GM19035 (cell line): ENCODE measurements around the gene TIAM2.
"Not testable (repeated sequence)": the region's sequence is repeated elsewhere in the genome, so short reads cannot be mapped to it uniquely, and the experiment has no call there.

ENCODE experiments used
- ATAC-seq: cut with Tn5 transposase; IDR thresholded peaks from one replicate; pipeline ENCODE4 v1.9.1; 2021; ENCODE audit not compliant: unreplicated experiment

The TIAM2 gene

GRCh38 chr6:155090166-155090565 is 95.1 kb downstream of the TIAM2 start:
- no peak for ATAC-seq

GRCh38 chr6:155091756-155092155 is 96.6 kb downstream of the TIAM2 start:
- ATAC-seq = no peak

DNA sequence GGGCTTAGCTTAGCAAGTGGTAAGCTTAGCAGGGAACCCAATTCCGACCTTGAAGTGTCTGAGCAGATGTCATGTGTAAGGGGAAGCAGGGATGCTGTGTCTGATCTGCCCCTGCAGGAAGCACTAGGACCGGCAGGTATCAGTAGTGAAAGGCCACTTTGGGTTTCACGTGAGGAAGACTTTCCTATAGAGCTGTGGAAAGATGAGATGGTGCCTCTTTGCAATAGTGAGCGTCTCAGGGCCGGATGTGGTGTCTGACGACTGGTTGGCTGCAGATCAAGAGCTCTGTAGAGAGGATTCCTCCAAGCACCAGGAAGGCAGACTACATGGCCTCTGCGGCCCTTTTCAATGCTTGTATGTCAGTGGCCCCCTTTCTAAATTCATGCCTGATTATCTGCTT is 98.3 kb downstream of the TIAM2 start:
- ATAC-seq = no peak

DNA sequence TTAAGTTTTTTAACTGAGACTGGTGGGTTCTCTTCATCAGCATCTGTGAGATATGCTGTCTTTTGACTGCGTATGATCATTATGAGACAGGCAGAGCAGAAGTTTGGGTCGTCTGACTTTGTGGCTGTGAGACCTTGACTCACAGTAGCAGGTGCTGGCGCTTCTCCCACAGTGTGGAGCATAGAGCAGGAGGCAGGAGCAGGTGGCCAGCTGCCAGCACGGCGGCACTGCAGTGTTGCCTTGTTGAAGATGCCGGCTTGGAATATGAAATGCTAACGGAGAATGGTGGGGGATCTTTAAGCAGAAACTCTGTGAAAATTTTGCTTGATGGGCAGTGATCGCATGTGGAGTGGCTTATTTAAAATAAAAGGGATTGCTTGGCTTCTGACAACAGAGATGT is 105.0 kb downstream of the TIAM2 start:
- no peak for ATAC-seq

GRCh38 chr6:155100591-155100990 is 105.5 kb downstream of the TIAM2 start:
- no peak for ATAC-seq

DNA sequence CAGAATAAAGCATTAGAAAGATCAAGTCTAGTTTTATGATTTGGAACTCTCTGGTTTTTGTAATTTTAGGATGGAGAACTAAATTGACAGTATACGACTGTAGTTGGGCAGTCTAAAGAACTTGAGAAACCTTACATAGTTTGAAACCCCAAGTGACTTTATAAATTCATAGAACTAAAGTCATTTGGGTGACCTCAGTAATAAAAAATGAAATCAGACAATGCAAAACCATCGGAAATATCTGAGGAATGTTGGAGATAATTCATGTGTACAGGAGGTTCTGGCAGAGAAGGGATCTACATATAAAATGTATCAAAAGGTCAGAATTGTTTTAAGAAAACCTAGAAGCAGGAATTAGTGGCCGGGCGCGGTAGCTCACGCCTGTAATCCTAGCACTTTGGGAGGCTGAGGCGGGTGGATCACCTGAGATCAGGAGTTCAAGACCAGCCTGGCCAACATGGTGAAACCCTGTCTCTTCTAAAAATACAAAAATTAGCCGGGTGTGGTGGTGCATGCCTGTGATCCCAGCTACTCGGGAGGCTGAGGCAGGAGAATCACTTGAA is 108.0 kb downstream of the TIAM2 start:
- ATAC-seq = not testable (repeated sequence)

GRCh38 chr6:155103816-155104366 is 108.8 kb downstream of the TIAM2 start:
- no peak for ATAC-seq

- ATAC-seq = no peak
Measured at GRCh38 chr6:155106456-155107115, 111.5 kb downstream of the TIAM2 start.

DNA sequence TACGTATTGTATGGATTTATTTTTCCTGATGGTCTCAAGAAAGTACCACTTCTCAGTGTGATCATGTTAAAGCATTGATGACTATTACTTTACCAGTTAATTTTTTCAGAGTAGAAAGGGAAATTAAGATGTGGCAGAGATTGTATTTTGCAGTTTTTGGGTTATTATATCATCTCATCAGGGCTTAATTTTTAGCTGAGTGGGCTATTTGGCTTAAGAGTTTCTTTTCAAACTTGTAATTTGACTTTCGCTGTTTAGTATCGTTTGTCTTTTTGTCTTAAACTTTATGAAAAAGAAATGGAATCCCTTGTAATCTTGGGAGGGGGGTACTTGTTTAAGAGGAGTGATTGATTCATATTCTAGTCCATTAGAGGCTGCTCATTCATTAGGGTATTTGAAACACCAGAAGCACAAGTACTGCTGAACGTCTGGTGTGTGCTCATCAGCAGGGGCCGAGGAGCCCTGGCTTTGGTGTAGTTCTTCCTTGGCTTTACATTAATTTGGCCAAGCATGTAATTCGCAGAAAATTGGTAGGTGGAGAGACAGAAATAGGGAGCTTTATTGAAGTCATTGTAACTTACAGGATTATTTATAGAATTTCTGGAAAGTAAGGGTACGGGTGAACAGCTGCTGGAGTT is 112.4 kb downstream of the TIAM2 start:
- ATAC-seq = no peak

DNA sequence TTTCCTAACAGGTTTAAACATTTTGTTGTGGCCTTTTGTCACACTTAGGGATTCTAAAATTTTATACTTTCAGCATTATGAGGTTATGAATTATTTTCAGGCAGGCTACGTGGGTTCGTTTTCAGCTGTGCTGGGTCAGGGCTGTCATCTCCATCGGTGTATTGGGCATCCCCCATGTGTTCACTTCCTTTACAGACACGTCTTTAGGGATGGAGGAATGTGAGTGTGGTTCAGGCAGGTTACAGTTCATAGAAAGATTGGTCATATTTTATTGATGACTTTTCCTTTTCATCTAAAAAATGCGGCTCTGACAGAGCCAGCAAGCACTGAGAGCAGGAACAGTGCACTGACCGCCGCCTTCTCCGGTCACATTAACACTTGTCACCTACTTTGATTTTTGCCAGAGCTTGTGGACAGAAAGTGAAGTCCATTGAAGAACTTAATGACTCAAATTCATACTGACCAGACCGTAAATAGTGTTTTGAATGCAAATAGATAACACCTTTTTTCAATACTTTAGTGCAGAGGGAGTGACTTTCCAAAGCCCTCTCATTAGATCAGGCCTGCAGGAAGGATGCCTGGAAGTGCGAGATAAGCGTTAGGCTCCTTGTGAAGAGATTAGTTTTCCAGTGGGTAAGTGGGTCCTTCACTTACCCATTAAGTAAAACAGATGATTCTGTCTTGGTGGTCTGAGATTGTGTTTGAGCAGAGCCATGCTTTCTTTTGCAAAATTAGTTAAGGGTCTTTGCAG is 113.1 kb downstream of the TIAM2 start:
- ATAC-seq = no peak

DNA sequence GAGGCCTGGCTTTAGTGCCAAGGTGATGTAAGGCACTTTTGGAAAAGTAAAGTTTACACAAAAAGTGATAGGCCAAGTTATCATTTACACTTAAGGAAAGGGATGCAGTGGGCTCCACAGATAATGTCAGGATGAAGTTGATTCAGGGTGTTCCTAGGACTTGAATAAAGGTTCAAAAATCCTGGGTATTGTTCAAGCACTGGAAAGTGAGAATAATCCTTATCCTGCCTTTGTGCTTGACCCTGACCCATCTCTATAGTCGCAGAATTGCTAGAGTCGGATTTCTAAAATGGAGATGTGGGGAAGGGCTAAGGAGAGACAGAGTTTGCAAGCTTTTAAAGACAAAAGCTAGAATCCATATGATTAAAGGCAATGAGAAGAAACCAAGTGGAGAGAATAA is 115.6 kb downstream of the TIAM2 start:
- ATAC-seq = no peak

GRCh38 chr6:155112757-155113156 is 117.6 kb downstream of the TIAM2 start:
- no peak for ATAC-seq

DNA sequence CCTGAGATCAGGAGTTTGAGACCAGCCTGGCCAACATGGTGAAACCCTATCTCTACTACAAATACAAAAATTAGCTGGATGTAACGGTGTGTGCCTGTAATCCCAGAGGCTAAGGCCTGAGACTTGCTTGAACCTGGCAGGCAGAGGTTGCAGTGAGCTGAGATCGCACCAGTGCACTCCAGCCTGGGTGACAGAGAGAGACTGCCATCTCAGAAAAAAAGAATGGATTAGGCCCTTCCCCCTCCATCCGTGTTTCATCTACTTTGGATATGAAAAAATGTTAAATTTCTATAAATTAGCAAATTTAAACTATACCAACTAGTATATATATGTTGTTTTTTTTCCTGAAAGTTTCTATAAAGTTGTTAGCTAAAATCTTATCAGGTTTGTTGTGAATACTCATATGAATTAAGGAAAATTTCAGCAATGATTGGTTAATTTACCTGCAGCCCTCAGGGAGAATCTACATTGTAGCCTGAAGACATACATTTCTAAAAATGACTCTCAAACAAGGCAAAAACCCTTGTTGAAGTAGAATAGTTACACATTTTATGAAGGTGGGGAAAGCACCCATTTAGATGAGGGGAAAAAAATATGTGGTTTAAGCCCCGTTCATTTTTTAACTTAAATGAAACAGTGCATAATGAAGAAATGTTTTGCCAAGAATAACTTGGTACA is 120.9 kb downstream of the TIAM2 start:
- ATAC-seq = no peak

GRCh38 chr6:155116571-155116910 is 121.4 kb downstream of the TIAM2 start:
- no peak for ATAC-seq

- ATAC-seq = no peak
Measured at GRCh38 chr6:155117256-155117655, 122.1 kb downstream of the TIAM2 start.

GRCh38 chr6:155117785-155118184 is 122.7 kb downstream of the TIAM2 start:
- ATAC-seq = no peak

GRCh38 chr6:155119201-155119600 is 124.1 kb downstream of the TIAM2 start:
- ATAC-seq = not testable (repeated sequence)

DNA sequence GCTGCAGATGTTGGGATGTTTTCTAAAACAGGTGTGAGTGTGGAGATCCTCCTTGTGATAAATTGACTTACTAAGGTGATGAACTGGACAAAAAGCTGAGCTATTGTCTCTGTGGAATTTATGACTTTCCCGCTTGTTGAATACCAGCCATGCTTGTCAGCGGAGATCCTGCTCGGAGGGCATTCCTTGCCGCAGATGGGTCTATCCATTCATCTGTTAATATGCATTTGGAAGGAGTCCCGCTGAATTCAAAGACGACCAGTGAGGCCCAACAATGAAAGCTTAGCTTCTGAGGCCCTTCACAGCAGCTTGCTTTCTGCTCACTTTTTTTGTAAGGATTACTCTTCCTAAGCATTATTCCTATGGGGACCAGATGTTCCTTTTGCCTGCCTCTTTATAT is 124.9 kb downstream of the TIAM2 start:
- no peak for ATAC-seq

- ATAC-seq = no peak
Measured at GRCh38 chr6:155121294-155121693, 126.2 kb downstream of the TIAM2 start.

GRCh38 chr6:155121699-155122098 is 126.6 kb downstream of the TIAM2 start:
- no peak for ATAC-seq
